ENCODE results near the gene MTTP.

The MTTP gene

GRCh38 chr4:99636422-99636821 is 61.8 kb downstream of the MTTP start:
- DNase-seq (ENCODE audit: low read depth), result no peak
- no peak for TF ChIP-seq CTCF (IDR thresholded peaks at IDR 0.05; ENCODE audit: low read depth, low read length, missing control alignments)
- no peak overlapping the region for H3K4me3 ChIP-seq (ENCODE audit: low read depth, low read length)

GRCh38 chr4:99637174-99637573 is 62.5 kb downstream of the MTTP start:
- H3K4me3 ChIP-seq (ENCODE audit: low read depth, low read length), result no peak overlapping the region
- no peak for TF ChIP-seq CTCF (IDR thresholded peaks at IDR 0.05; ENCODE audit: low read depth, low read length, missing control alignments)

GRCh38 chr4:99640676-99641075 is 66.1 kb downstream of the MTTP start:
- no peak for TF ChIP-seq CTCF (IDR thresholded peaks at IDR 0.05; ENCODE audit: low read depth, low read length, missing control alignments)
- no peak for DNase-seq (ENCODE audit: low read depth)

More at GRCh38 chr4:99637174-99637573, 62.5 kb downstream of the MTTP start:
- DNase-seq (ENCODE audit: low read depth), result no peak

GRCh38 chr4:99642725-99643489 is 68.3 kb downstream of the MTTP start:
- TF ChIP-seq CTCF (IDR thresholded peaks at IDR 0.05; ENCODE audit: low read depth, low read length, missing control alignments), result no peak
- no peak for DNase-seq (ENCODE audit: low read depth)
- no peak overlapping the region for H3K4me3 ChIP-seq (ENCODE audit: low read depth, low read length)

More at GRCh38 chr4:99640676-99641075, 66.1 kb downstream of the MTTP start:
- H3K4me3 ChIP-seq (ENCODE audit: low read depth, low read length), result no peak overlapping the region

- TF ChIP-seq CTCF (IDR thresholded peaks at IDR 0.05; ENCODE audit: low read depth, low read length, missing control alignments), result no peak
- DNase-seq (ENCODE audit: low read depth), result no peak
- H3K4me3 ChIP-seq (ENCODE audit: low read depth, low read length), result no peak overlapping the region
Observed at GRCh38 chr4:99644453-99644852, 69.8 kb downstream of the MTTP start.

- H3K4me3 ChIP-seq (ENCODE audit: low read depth, low read length), result no peak overlapping the region
- no peak for TF ChIP-seq CTCF (IDR thresholded peaks at IDR 0.05; ENCODE audit: low read depth, low read length, missing control alignments)
- no peak for DNase-seq (ENCODE audit: low read depth)
Observed at GRCh38 chr4:99645036-99645435, 70.4 kb downstream of the MTTP start.

- TF ChIP-seq CTCF (IDR thresholded peaks at IDR 0.05; ENCODE audit: low read depth, low read length, missing control alignments), result no peak
- no peak for DNase-seq (ENCODE audit: low read depth)
- H3K4me3 ChIP-seq (ENCODE audit: low read depth, low read length), result no peak overlapping the region
Observed at GRCh38 chr4:99645638-99646037, 71.0 kb downstream of the MTTP start.

Data from GM12864 (cell line).